HEK293 (cell line): ENCODE data around the gene IL17F.

Experiments used
- CTCF ChIA-PET: fragments of 350-600 bp; formaldehyde crosslinking; extraction: SDS; loops from one replicate; lab custom pipeline; 2021; ENCODE audit warnings: antibody characterized with exemption; lab: Yijun Ruan, JAX
- POLR2A ChIA-PET: fragments of 300-600 bp; formaldehyde crosslinking; extraction: SDS; loops from one replicate; lab custom pipeline; 2020; ENCODE audit warnings: antibody characterized with exemption, inconsistent platforms; lab: Yijun Ruan, JAX
- H3K27ac ChIP-seq: fragments of 200-500 bp; sonication (Bioruptor generic); 2 replicates; pipeline ENCODE4 v1.5.1; 2014; ENCODE audit warnings: low read depth, low read length, control low read depth, inconsistent platforms; ENCODE audit errors: extremely low read depth
- H3K36me3 ChIP-seq, 2 experiments: fragments of 200-500 bp in 1 of 2; sonication (Bioruptor generic) in 1 of 2; 1 replicate in 1 of 2; 2 replicates in 1 of 2; pipeline ENCODE4 v1.5.1; 2014 to 2017; ENCODE audit warnings: inconsistent platforms in 2 of 2, low read length in 2 of 2; ENCODE audit not compliant: control insufficient read depth in 2 of 2, insufficient read depth in 1 of 2
- H3K4me1 ChIP-seq: fragments of 200-500 bp; sonication (Bioruptor generic); 2 replicates; pipeline ENCODE4 v1.5.1; 2014; ENCODE audit warnings: mild to moderate bottlenecking, low read length, inconsistent platforms; ENCODE audit not compliant: control insufficient read depth, insufficient read depth
- H3K4me3 ChIP-seq: 2 replicates; pipeline ENCODE4 v1.5.1; 2011; ENCODE audit warnings: low read depth, mild to moderate bottlenecking, control low read depth, low read length, moderate library complexity
- H3K9me3 ChIP-seq: fragments of 200-500 bp; sonication (Bioruptor generic); 2 replicates; pipeline ENCODE4 v1.5.1; 2014; ENCODE audit warnings: low read depth, low read length, inconsistent platforms; ENCODE audit not compliant: control insufficient read depth, insufficient read depth
- GFI1B ChIP-seq: fragments of 450-650 bp; formaldehyde crosslinking; IDR thresholded peaks from 2 replicates; pipeline ENCODE4 v1.5.1; 2016; ENCODE audit warnings: missing biosample characterization, missing genetic modification characterization
- GLIS2 ChIP-seq: fragments of 450-650 bp; formaldehyde crosslinking; IDR thresholded peaks from 2 replicates; pipeline ENCODE4 v1.5.1; 2016; ENCODE audit warnings: missing biosample characterization, missing genetic modification characterization
- KLF7 ChIP-seq: fragments of 450-650 bp; formaldehyde crosslinking; IDR thresholded peaks from 2 replicates; pipeline ENCODE4 v1.5.1; 2016; ENCODE audit warnings: missing biosample characterization, missing genetic modification characterization, borderline replicate concordance
- KLF8 ChIP-seq: fragments of 450-650 bp; formaldehyde crosslinking; IDR thresholded peaks from 2 replicates; pipeline ENCODE4 v1.5.1; 2016; ENCODE audit warnings: missing biosample characterization, missing genetic modification characterization
- PRDM1 ChIP-seq: fragments of 450-650 bp; formaldehyde crosslinking; IDR thresholded peaks from 2 replicates; pipeline ENCODE4; 2016; ENCODE audit warnings: missing biosample characterization, missing genetic modification characterization
- SCRT2 ChIP-seq: fragments of 450-650 bp; formaldehyde crosslinking; IDR thresholded peaks from 2 replicates; pipeline ENCODE4 v1.5.1; 2016; ENCODE audit warnings: missing biosample characterization, missing genetic modification characterization
- ZBTB10 ChIP-seq: fragments of 450-650 bp; formaldehyde crosslinking; IDR thresholded peaks from 2 replicates; pipeline ENCODE4 v1.5.1; 2016; ENCODE audit warnings: missing biosample characterization, missing genetic modification characterization
- ZBTB20 ChIP-seq: fragments of 450-650 bp; formaldehyde crosslinking; IDR thresholded peaks from 2 replicates; pipeline ENCODE4 v1.5.1; 2016; ENCODE audit warnings: missing biosample characterization, missing genetic modification characterization
- ZNF133 ChIP-seq: fragments of 450-650 bp; formaldehyde crosslinking; IDR thresholded peaks from 2 replicates; pipeline ENCODE4 v1.5.1; 2016; ENCODE audit warnings: missing biosample characterization, missing genetic modification characterization
- ZNF341 ChIP-seq: fragments of 450-650 bp; formaldehyde crosslinking; IDR thresholded peaks from 2 replicates; pipeline ENCODE4; 2016; ENCODE audit warnings: low read depth, missing biosample characterization, missing genetic modification characterization
- ZNF362 ChIP-seq: fragments of 450-650 bp; formaldehyde crosslinking; IDR thresholded peaks from 2 replicates; pipeline ENCODE4 v1.5.1; 2016; ENCODE audit warnings: missing biosample characterization, missing genetic modification characterization
- ZNF510 ChIP-seq: fragments of 450-650 bp; formaldehyde crosslinking; IDR thresholded peaks from 2 replicates; pipeline ENCODE4 v1.5.1; 2018; ENCODE audit warnings: mild to moderate bottlenecking, missing genetic modification characterization, missing biosample characterization; ENCODE audit not compliant: insufficient replicate concordance
- ZNF791 ChIP-seq: fragments of 450-650 bp; formaldehyde crosslinking; IDR thresholded peaks from 2 replicates; pipeline ENCODE4 v1.5.1; 2016; ENCODE audit warnings: missing biosample characterization, missing genetic modification characterization
- TF ChIP-seq, protein P1 (sequence below): fragments of 450-650 bp; formaldehyde crosslinking; IDR thresholded peaks from 2 replicates; pipeline ENCODE4 v1.5.1; 2017; ENCODE audit warnings: missing biosample characterization, mild to moderate bottlenecking, missing genetic modification characterization, moderate library complexity
- TF ChIP-seq, protein P2 (sequence below): fragments of 450-650 bp; formaldehyde crosslinking; IDR thresholded peaks from 2 replicates; pipeline ENCODE4 v1.5.1; 2016; ENCODE audit warnings: missing biosample characterization, missing genetic modification characterization

The IL17F gene

DNA sequence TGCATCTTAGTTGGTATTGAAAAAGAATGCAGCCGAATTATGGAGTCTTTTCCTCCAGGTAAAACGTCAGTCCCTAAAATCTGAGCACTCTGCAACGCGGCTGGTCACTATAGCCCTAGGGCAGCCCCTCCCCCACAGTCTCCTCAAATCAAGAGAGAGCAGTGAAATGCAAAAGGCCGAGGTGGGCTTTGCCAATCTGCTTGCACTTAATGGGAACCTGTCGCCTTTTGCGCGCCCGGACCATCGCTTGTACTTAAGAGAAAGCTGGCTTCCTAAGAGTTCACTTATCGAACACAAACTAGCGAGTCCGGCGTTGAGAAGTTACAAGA lies 39.8 kb upstream of the IL17F start:
- Histone ChIP-seq H3K27ac (peak overlapping the region; percentile 96), H3K4me1 (peaks cover 6% of the 10 kb centered on the region; the same call in 1 of the 2 replicates), H3K36me3 (peaks cover 33 to 45% of the 10 kb centered on the region in 2 experiments), H3K9me3 (no peaks in the 10 kb centered on the region), H3K4me3 (peak overlapping the region; percentile 76)
- ChIA-PET POLR2A (interaction anchor here (0.7 to 2.8 kb wide), 11 partner anchors 14 to 781 kb away, joined by 3 to 28 read pairs (median 4); partner anchors contain the start of genes FBXO9 and PAQR8), CTCF (interaction anchor here (0.6 to 8.2 kb wide), 12 partner anchors 14 to 378 kb away, joined by 3 to 202 read pairs (median 4); no protein-coding TSS in a partner anchor)
- TF ChIP-seq SCRT2 (tag by site-specific recombination) (no peak), ZNF791 (no peak), ZNF133 (no peak), PRDM1 (tag by site-specific recombination) (peak; percentile 80), GLIS2 (no peak), KLF8 (no peak), GFI1B (0 out of 2 replicates have a peak, but pooled peaks have one; percentile 27), KLF7 (tag by site-specific recombination) (no peak)
- TF ChIP-seq, protein P1, sequence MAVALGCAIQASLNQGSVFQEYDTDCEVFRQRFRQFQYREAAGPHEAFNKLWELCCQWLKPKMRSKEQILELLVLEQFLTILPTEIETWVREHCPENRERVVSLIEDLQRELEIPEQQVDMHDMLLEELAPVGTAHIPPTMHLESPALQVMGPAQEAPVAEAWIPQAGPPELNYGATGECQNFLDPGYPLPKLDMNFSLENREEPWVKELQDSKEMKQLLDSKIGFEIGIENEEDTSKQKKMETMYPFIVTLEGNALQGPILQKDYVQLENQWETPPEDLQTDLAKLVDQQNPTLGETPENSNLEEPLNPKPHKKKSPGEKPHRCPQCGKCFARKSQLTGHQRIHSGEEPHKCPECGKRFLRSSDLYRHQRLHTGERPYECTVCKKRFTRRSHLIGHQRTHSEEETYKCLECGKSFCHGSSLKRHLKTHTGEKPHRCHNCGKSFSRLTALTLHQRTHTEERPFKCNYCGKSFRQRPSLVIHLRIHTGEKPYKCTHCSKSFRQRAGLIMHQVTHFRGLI (tag by site-specific recombination) = 0 out of 2 replicates have a peak, but pooled peaks have one; percentile 17

- Histone ChIP-seq H3K4me1 (peaks cover 6% of the 10 kb centered on the region; the same call in 1 of the 2 replicates), H3K4me3 (peak overlapping the region; percentile 76), H3K27ac (no peak overlapping the region), H3K9me3 (no peaks in the 10 kb centered on the region), H3K36me3 (peaks cover 42 to 55% of the 10 kb centered on the region in 2 experiments)
- CTCF ChIA-PET = interaction anchor here (0.6 to 8.2 kb wide), 11 partner anchors 10 to 1013 kb away, joined by 3 to 202 read pairs (median 4); no protein-coding TSS in a partner anchor
- TF ChIP-seq ZBTB10 (no peak), ZNF341 (peak; percentile 52), ZNF510 (tag by site-specific recombination) (no peak), ZNF362 (tag by site-specific recombination) (0 out of 2 replicates have a peak, but pooled peaks have one; percentile 45)
- POLR2A ChIA-PET = interaction anchor here (0.6 to 2.8 kb wide), 3 partner anchors 13 to 109 kb away, joined by 4 to 28 read pairs (median 4); partner anchors contain the start of gene PAQR8
Measured at GRCh38 chr6:52283111-52283510, 38.8 kb upstream of the IL17F start.

- CTCF ChIA-PET = interaction anchor here (7.1 kb wide), 1 partner anchor 13 kb away, joined by 47 read pairs; no protein-coding TSS in a partner anchor
- Histone ChIP-seq H3K36me3 (peaks cover 91 to 100% of the 10 kb centered on the region in 2 experiments), H3K4me1 (no peaks in the 10 kb centered on the region), H3K9me3 (no peaks in the 10 kb centered on the region), H3K27ac (no peak overlapping the region), H3K4me3 (no peak overlapping the region)
- no peak for TF ChIP-seq ZBTB20
- TF ChIP-seq, protein P2, sequence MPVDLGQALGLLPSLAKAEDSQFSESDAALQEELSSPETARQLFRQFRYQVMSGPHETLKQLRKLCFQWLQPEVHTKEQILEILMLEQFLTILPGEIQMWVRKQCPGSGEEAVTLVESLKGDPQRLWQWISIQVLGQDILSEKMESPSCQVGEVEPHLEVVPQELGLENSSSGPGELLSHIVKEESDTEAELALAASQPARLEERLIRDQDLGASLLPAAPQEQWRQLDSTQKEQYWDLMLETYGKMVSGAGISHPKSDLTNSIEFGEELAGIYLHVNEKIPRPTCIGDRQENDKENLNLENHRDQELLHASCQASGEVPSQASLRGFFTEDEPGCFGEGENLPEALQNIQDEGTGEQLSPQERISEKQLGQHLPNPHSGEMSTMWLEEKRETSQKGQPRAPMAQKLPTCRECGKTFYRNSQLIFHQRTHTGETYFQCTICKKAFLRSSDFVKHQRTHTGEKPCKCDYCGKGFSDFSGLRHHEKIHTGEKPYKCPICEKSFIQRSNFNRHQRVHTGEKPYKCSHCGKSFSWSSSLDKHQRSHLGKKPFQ = no peak
- POLR2A ChIA-PET = no interaction called here
Measured at GRCh38 chr6:52276130-52276529, 31.8 kb upstream of the IL17F start.
